ENCODE results near the gene MICALL2.

MICALL2 gene

GRCh38 chr7:1460821-1461645 lies 1.8 kb upstream of the MICALL2 start:
- TF ChIP-seq Cebpa-rat (IDR thresholded peaks at IDR 0.05): no peak
- H3K4me2 ChIP-seq: peak overlapping the region; percentile 87
- H3K36me3 ChIP-seq: no peaks in the 10 kb centered on the region
- no peaks in the 10 kb centered on the region for H3K9me3 ChIP-seq
- H3K27me3 ChIP-seq: peaks cover 22% of the 10 kb centered on the region
- H3K27ac ChIP-seq: no peak overlapping the region
- H3K9ac ChIP-seq: no peak overlapping the region
- peaks cover 53% of the 10 kb centered on the region for H3K4me1 ChIP-seq
- peaks cover 39% of the 10 kb centered on the region for H4K20me1 ChIP-seq
- no peak overlapping the region for H3K4me3 ChIP-seq

GRCh38 chr7:1459920-1460820 lies 900 bp upstream of the MICALL2 start:
- no peak overlapping the region for H3K27ac ChIP-seq
- H3K4me1 ChIP-seq: peaks cover 60% of the 10 kb centered on the region
- no peak for TF ChIP-seq Cebpa-rat (IDR thresholded peaks at IDR 0.05)

GRCh38 chr7:1459512-1459892 lies 232 bp upstream of the MICALL2 start:
- no peak for TF ChIP-seq Cebpa-rat (IDR thresholded peaks at IDR 0.05)
- no peaks in the 10 kb centered on the region for H3K9me3 ChIP-seq
- H3K4me1 ChIP-seq: peaks cover 67% of the 10 kb centered on the region
- H3K4me2 ChIP-seq: peak overlapping the region; percentile 99
- peak overlapping the region; percentile 75; the same call in 1 of the 2 replicates for H3K9ac ChIP-seq
- no peak overlapping the region for H3K27ac ChIP-seq
- H3K4me3 ChIP-seq: peak overlapping the region; percentile 71
- peaks cover 22% of the 10 kb centered on the region for H3K27me3 ChIP-seq
- peaks cover 29% of the 10 kb centered on the region for H4K20me1 ChIP-seq
- no peaks in the 10 kb centered on the region for H3K36me3 ChIP-seq

More at GRCh38 chr7:1459920-1460820, 900 bp upstream of the MICALL2 start:
- Histone ChIP-seq H3K4me3 (peak overlapping the region; percentile 57), H3K9me3 (no peaks in the 10 kb centered on the region), H3K4me2 (peak overlapping the region; percentile 87), H3K27me3 (peaks cover 22% of the 10 kb centered on the region), H4K20me1 (peaks cover 30% of the 10 kb centered on the region), H3K9ac (no peak overlapping the region), H3K36me3 (no peaks in the 10 kb centered on the region)

- H3K9ac ChIP-seq: peak overlapping the region; percentile 75
- no peaks in the 10 kb centered on the region for H3K9me3 ChIP-seq
- peaks cover 17% of the 10 kb centered on the region for H4K20me1 ChIP-seq
- peaks cover 69% of the 10 kb centered on the region for H3K4me1 ChIP-seq
- H3K27me3 ChIP-seq: peaks cover 22% of the 10 kb centered on the region
- H3K4me2 ChIP-seq: peak overlapping the region; percentile 99
- no peak overlapping the region for H3K27ac ChIP-seq
- no peaks in the 10 kb centered on the region for H3K36me3 ChIP-seq
- no peak for TF ChIP-seq Cebpa-rat (IDR thresholded peaks at IDR 0.05)
- H3K4me3 ChIP-seq: peak overlapping the region; percentile 71
Measured at GRCh38 chr7:1457949-1458682, 1.2 kb downstream of the MICALL2 start.

- Histone ChIP-seq H3K4me3 (no peak overlapping the region), H3K4me1 (peaks cover 62% of the 10 kb centered on the region), H3K27me3 (peaks cover 22% of the 10 kb centered on the region), H3K4me2 (peak overlapping the region; percentile 24; the same call in 1 of the 2 replicates), H4K20me1 (peaks cover 17% of the 10 kb centered on the region), H3K27ac (no peak overlapping the region), H3K9me3 (no peaks in the 10 kb centered on the region), H3K36me3 (no peaks in the 10 kb centered on the region), H3K9ac (no peak overlapping the region)
- no peak for TF ChIP-seq Cebpa-rat (IDR thresholded peaks at IDR 0.05)
Measured at GRCh38 chr7:1457059-1457948, 2.0 kb downstream of the MICALL2 start.

- TF ChIP-seq Cebpa-rat (IDR thresholded peaks at IDR 0.05): no peak
- Histone ChIP-seq H3K4me1 (peaks cover 68% of the 10 kb centered on the region), H3K27ac (no peak overlapping the region), H3K9ac (no peak overlapping the region), H3K4me2 (no peak overlapping the region), H4K20me1 (peaks cover 22% of the 10 kb centered on the region), H3K4me3 (no peak overlapping the region), H3K36me3 (no peaks in the 10 kb centered on the region), H3K9me3 (no peaks in the 10 kb centered on the region), H3K27me3 (peaks cover 22% of the 10 kb centered on the region)
Measured at GRCh38 chr7:1455955-1456354, 3.3 kb downstream of the MICALL2 start.

- no peak for TF ChIP-seq Cebpa-rat (IDR thresholded peaks at IDR 0.05)
- H3K36me3 ChIP-seq: no peaks in the 10 kb centered on the region
- no peak overlapping the region for H3K9ac ChIP-seq
- H3K4me1 ChIP-seq: peaks cover 69% of the 10 kb centered on the region
- peaks cover 28% of the 10 kb centered on the region for H4K20me1 ChIP-seq
- no peak overlapping the region for H3K27ac ChIP-seq
- no peak overlapping the region; the same call in 1 of the 2 replicates for H3K4me2 ChIP-seq
- no peak overlapping the region for H3K4me3 ChIP-seq
- H3K9me3 ChIP-seq: no peaks in the 10 kb centered on the region
- peaks cover 22% of the 10 kb centered on the region for H3K27me3 ChIP-seq
Measured at GRCh38 chr7:1455241-1455939, 3.9 kb downstream of the MICALL2 start.

- H3K27ac ChIP-seq: no peak overlapping the region
- H3K9me3 ChIP-seq: no peaks in the 10 kb centered on the region
- H3K36me3 ChIP-seq: no peaks in the 10 kb centered on the region
- H4K20me1 ChIP-seq: peaks cover 28% of the 10 kb centered on the region
- no peak overlapping the region for H3K9ac ChIP-seq
- peaks cover 67% of the 10 kb centered on the region for H3K4me1 ChIP-seq
- H3K4me3 ChIP-seq: no peak overlapping the region
- H3K4me2 ChIP-seq: peak overlapping the region; percentile 30; the same call in 1 of the 2 replicates
- no peak for TF ChIP-seq Cebpa-rat (IDR thresholded peaks at IDR 0.05)
- H3K27me3 ChIP-seq: peaks cover 22% of the 10 kb centered on the region
Measured at GRCh38 chr7:1454542-1454941, 4.7 kb downstream of the MICALL2 start.
